Left ventricle myocardium inferior (tissue), 1 donor: ENCODE results near the gene RAD18. TPM values are rescaled to one million over a fixed set of nuclear protein-coding genes. Genes with fewer than 3 reads are reported as not detected.

ENCODE experiments used
- DNase-seq: peaks from one replicate; pipeline ENCODE4 v3.0.0-alpha.2; 2020
- H3K27ac ChIP-seq: fragments of 200-600 bp; replicated peaks from 2 replicates; pipeline ENCODE4 v1.8.0; 2021
- H3K27me3 ChIP-seq: fragments of 200-600 bp; 2 replicates; pipeline ENCODE4 v1.8.0; 2021; ENCODE audit warnings: low read depth
- H3K36me3 ChIP-seq: fragments of 200-600 bp; 2 replicates; pipeline ENCODE4 v1.8.0; 2021
- H3K4me1 ChIP-seq: fragments of 200-600 bp; 2 replicates; pipeline ENCODE4 v1.8.0; 2021
- H3K4me3 ChIP-seq: fragments of 200-600 bp; 2 replicates; pipeline ENCODE4 v1.8.0; 2021; ENCODE audit warnings: mild to moderate bottlenecking, moderate library complexity
- H3K9me3 ChIP-seq: fragments of 200-600 bp; replicated peaks from 2 replicates; pipeline ENCODE4 v1.8.0; 2021
- CTCF ChIP-seq: fragments of 200-600 bp; IDR thresholded peaks from 2 replicates; pipeline ENCODE4 v1.8.0; 2021; ENCODE audit warnings: antibody characterized with exemption, mild to moderate bottlenecking, borderline replicate concordance
- intact Hi-C: fragments of 100-400 bp; cut with micrococcal nuclease; formaldehyde crosslinking; loops from one replicate; pipeline ENCODE4 v1.11.0; 2022
- total RNA-seq: library from RNA; stranded (reverse); fragmentation: NEBNext Ultra II Directional; extraction: Animal tissue kit (Norgen Biotek cat#: 25700); gene quantifications from one replicate; pipeline ENCODE4 v1.2.1, GENCODE V29; 2021
- donor health status: DM: no; HTN: yes; CAD: no; lungs with severe emphysema.

RAD18 gene
- total RNA-seq, 1 donor from 2014 or later = 6.8 TPM

- H3K27ac ChIP-seq = no peak overlapping the region
- no peaks in the 10 kb centered on the region for H3K36me3 ChIP-seq
- DNase-seq = no peak
- no peaks in the 10 kb centered on the region for H3K9me3 ChIP-seq
- H3K27me3 ChIP-seq = no peaks in the 10 kb centered on the region
- peaks cover 3% of the 10 kb centered on the region for H3K4me1 ChIP-seq
- intact Hi-C loops = no loop called here
- no peak for TF ChIP-seq CTCF
- no peak overlapping the region for H3K4me3 ChIP-seq
Measured at GRCh38 chr3:8872261-8872660, 91.0 kb downstream of the RAD18 start.

- intact Hi-C loops = no loop called here
- no peak for TF ChIP-seq CTCF
- DNase-seq = no peak
Measured at GRCh38 chr3:8871306-8871705, 92.0 kb downstream of the RAD18 start.

GRCh38 chr3:8870134-8870533, 93.1 kb downstream of the RAD18 start:
- no peak overlapping the region for H3K4me3 ChIP-seq
- DNase-seq = no peak
- no peaks in the 10 kb centered on the region for H3K9me3 ChIP-seq
- no peaks in the 10 kb centered on the region for H3K27me3 ChIP-seq
- no peaks in the 10 kb centered on the region for H3K36me3 ChIP-seq
- intact Hi-C loops = no loop called here
- no peak overlapping the region for H3K27ac ChIP-seq
- TF ChIP-seq CTCF = no peak
- H3K4me1 ChIP-seq = no peaks in the 10 kb centered on the region

More at GRCh38 chr3:8871306-8871705, 92.0 kb downstream of the RAD18 start:
- H3K4me1 ChIP-seq = peaks cover 3% of the 10 kb centered on the region
- no peaks in the 10 kb centered on the region for H3K27me3 ChIP-seq
- no peaks in the 10 kb centered on the region for H3K9me3 ChIP-seq
- no peak overlapping the region for H3K4me3 ChIP-seq
- no peak overlapping the region for H3K27ac ChIP-seq
- H3K36me3 ChIP-seq = no peaks in the 10 kb centered on the region

GRCh38 chr3:8869613-8870012, 93.7 kb downstream of the RAD18 start:
- no peak for DNase-seq
- H3K9me3 ChIP-seq = no peaks in the 10 kb centered on the region
- intact Hi-C loops = no loop called here
- H3K4me1 ChIP-seq = no peaks in the 10 kb centered on the region
- H3K27me3 ChIP-seq = no peaks in the 10 kb centered on the region
- H3K36me3 ChIP-seq = no peaks in the 10 kb centered on the region
- H3K27ac ChIP-seq = no peak overlapping the region
- TF ChIP-seq CTCF = no peak
- H3K4me3 ChIP-seq = no peak overlapping the region

- H3K4me1 ChIP-seq = no peaks in the 10 kb centered on the region
- no peak for TF ChIP-seq CTCF
Measured at GRCh38 chr3:8868996-8869395, 94.3 kb downstream of the RAD18 start.

GRCh38 chr3:8867646-8868045, 95.6 kb downstream of the RAD18 start:
- DNase-seq = no peak
- H3K27ac ChIP-seq = no peak overlapping the region
- no peaks in the 10 kb centered on the region for H3K4me1 ChIP-seq
- TF ChIP-seq CTCF = no peak
- H3K36me3 ChIP-seq = no peaks in the 10 kb centered on the region
- intact Hi-C loops = no loop called here
- H3K9me3 ChIP-seq = no peaks in the 10 kb centered on the region
- no peaks in the 10 kb centered on the region for H3K27me3 ChIP-seq
- H3K4me3 ChIP-seq = no peak overlapping the region

More at GRCh38 chr3:8868996-8869395, 94.3 kb downstream of the RAD18 start:
- Histone ChIP-seq H3K9me3 (no peaks in the 10 kb centered on the region), H3K27me3 (no peaks in the 10 kb centered on the region), H3K4me3 (no peak overlapping the region), H3K36me3 (no peaks in the 10 kb centered on the region), H3K27ac (no peak overlapping the region)
- intact Hi-C loops = no loop called here
- DNase-seq = no peak
